Measurements from ENCODE around the gene P2RY2.

DNA sequence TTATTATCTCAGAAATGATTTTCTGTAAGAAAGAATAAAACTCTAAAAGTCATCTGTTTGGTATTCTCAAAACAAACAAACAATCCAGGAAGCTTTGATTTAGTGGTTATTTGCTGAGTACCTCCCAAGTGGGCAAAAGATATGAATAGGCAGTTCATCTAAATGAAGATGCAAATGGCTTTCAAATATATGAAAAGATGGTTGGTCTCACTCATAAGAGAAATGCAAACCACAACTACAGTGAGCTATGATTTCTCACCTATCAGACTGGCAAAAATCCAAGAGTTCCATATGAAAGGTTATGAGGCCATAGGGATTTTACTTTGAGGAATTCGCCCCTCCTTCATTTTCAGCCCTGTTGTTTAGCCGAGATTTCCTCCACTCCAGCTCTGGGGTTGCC is 11.3 kb upstream of the P2RY2 start:
- no peak for TF ChIP-seq CTCF (IDR thresholded peaks at IDR 0.05)
- no peak for TF ChIP-seq EZH2 (IDR thresholded peaks at IDR 0.05)

Measured in neural progenitor cell (in vitro differentiated cells).